ENCODE measurements around the gene FOCAD.

Gene FOCAD

GRCh38 chr9:20683351-20684034, 566 bp upstream of the FOCAD start (continued):
- TF ChIP-seq PRDM10 (tag by site-specific recombination; IDR thresholded peaks at IDR 0.05) (peak; percentile 35; the same call in 1 of the 2 replicates), ZBTB17 (tag by site-specific recombination; IDR thresholded peaks at IDR 0.05) (peak; percentile 30; the same call in 1 of the 2 replicates), ZBTB7A (tag by site-specific recombination; IDR thresholded peaks at IDR 0.05; ENCODE audit: low read depth) (no peak), ZXDB (tag by site-specific recombination; IDR thresholded peaks at IDR 0.05) (0 out of 2 replicates have a peak, but pooled peaks have one; percentile 31), ZNF121 (tag by site-specific recombination; IDR thresholded peaks at IDR 0.05) (no peak), SP7 (tag by site-specific recombination; IDR thresholded peaks at IDR 0.05) (no peak), ZBTB21 (tag by site-specific recombination; IDR thresholded peaks at IDR 0.05) (peak; percentile 56), ZFHX2 (tag by site-specific recombination; conservative IDR thresholded peaks at IDR 0.05) (no peak), ZNF660 (tag by site-specific recombination; IDR thresholded peaks at IDR 0.05) (peak; percentile 80), PRDM2 (tag by site-specific recombination; IDR thresholded peaks at IDR 0.05; ENCODE audit: borderline replicate concordance) (no peak), ZNF335 (tag by site-specific recombination; conservative IDR thresholded peaks at IDR 0.05) (peak; percentile 70), ZNF785 (tag by site-specific recombination; IDR thresholded peaks at IDR 0.05) (no peak), SCRT2 (tag by site-specific recombination; IDR thresholded peaks at IDR 0.05) (peak; percentile 94), ZEB2 (tag by site-specific recombination; IDR thresholded peaks at IDR 0.05) (peak; percentile 58; the same call in 1 of the 2 replicates)

GRCh38 chr9:20684875-20685696, 1.0 kb downstream of the FOCAD start:
- CTCF ChIA-PET = interaction anchor here (0.5 to 2.1 kb wide), 5 partner anchors 13 to 200 kb away, joined by 3 to 8 read pairs (median 4); no protein-coding TSS in a partner anchor
- Histone ChIP-seq H3K9me3 (ENCODE audit: control insufficient read depth, insufficient read depth, low read depth, low read length) (no peaks in the 10 kb centered on the region), H3K36me3 (ENCODE audit: control insufficient read depth in 2 of 2, insufficient read depth in 1 of 2, low read length in 2 of 2) (no peaks in the 10 kb centered on the region), H3K4me3 (ENCODE audit: low read depth, low read length) (peak overlapping the region; percentile 87), H3K4me1 (ENCODE audit: control insufficient read depth, insufficient read depth, low read length) (peaks cover 8% of the 10 kb centered on the region; the same call in 1 of the 2 replicates), H3K27ac (ENCODE audit: extremely low read depth, low read depth, low read length) (peak overlapping the region; percentile 91)
- POLR2A ChIA-PET = interaction anchor here (0.6 to 2.3 kb wide), 31 partner anchors 7 to 1452 kb away, joined by 3 to 53 read pairs (median 5); partner anchors contain the start of gene MLLT3
- TF ChIP-seq ZEB2 (tag by site-specific recombination; IDR thresholded peaks at IDR 0.05) = 0 out of 2 replicates have a peak, but pooled peaks have one; percentile 23
- peak; percentile 76; the same call in 1 of the 2 replicates for TF ChIP-seq ZNF24 (tag by site-specific recombination; IDR thresholded peaks at IDR 0.05)
- 0 out of 2 replicates have a peak, but pooled peaks have one; percentile 40 for TF ChIP-seq TRIM28 (IDR thresholded peaks at IDR 0.05; ENCODE audit: borderline replicate concordance, low read length)
- peak; percentile 80 for TF ChIP-seq ZNF362 (tag by site-specific recombination; IDR thresholded peaks at IDR 0.05)
- TF ChIP-seq ZNF148 (tag by site-specific recombination; IDR thresholded peaks at IDR 0.05; ENCODE audit: borderline replicate concordance) = no peak
- no peak for TF ChIP-seq TCF7L2 (IDR thresholded peaks at IDR 0.05; ENCODE audit: borderline replicate concordance, low read depth, low read length)
- peak; percentile 27 for TF ChIP-seq ZNF335 (tag by site-specific recombination; conservative IDR thresholded peaks at IDR 0.05)
- TF ChIP-seq ZNF843 (tag by site-specific recombination; IDR thresholded peaks at IDR 0.05) = no peak
- TF ChIP-seq ZNF623 (tag by site-specific recombination; IDR thresholded peaks at IDR 0.05) = no peak

Data from HEK293 (cell line).